Ovary (tissue), 3 donors: ENCODE measurements around the gene DND1.

Experiments used
- EP300 ChIP-seq: sonication (generic); formaldehyde crosslinking; IDR thresholded peaks from one replicate; pipeline ENCODE4 v1.6.1; 2017; ENCODE audit warnings: antibody characterized with exemption
- POLR2A ChIP-seq: fragments of 450-650 bp; IDR thresholded peaks from one replicate; pipeline ENCODE4 v1.6.1; 2017; ENCODE audit warnings: antibody characterized with exemption, mild to moderate bottlenecking, moderate library complexity
- TF ChIP-seq, protein P1 (sequence below), 3 donors: fragments of 450-650 bp in 2 of 3; fragments of 200-600 bp in 1 of 3; IDR thresholded peaks; one replicate each; pipeline versions ENCODE4 v1.5.1 to v1.8.0; 2016 to 2022; ENCODE audit warnings: antibody characterized with exemption in 3 of 3, mild to moderate bottlenecking in 1 of 3
- donor health status: DM: no; HTN: no; CAD: no.

DNA sequence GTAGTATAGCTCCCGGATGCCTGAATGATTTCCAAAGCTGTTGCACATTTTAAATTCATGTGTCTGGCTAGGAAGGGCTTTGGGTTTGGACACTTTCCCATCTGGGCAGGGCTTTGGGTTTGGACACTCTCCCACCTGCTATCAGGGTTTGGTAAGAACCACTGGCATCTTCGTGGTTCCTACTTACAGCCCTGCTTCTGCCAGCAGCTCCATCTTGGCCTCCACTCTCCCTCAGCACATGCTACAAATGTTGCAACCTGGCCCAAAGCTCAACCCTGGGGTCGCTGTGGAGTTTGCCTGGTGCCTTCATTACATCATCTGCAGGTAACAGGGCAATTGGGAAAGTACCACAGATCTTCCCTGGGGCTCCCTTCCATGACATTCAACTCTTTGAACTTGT is 30.7 kb downstream of the DND1 start:
- TF ChIP-seq, protein P1, sequence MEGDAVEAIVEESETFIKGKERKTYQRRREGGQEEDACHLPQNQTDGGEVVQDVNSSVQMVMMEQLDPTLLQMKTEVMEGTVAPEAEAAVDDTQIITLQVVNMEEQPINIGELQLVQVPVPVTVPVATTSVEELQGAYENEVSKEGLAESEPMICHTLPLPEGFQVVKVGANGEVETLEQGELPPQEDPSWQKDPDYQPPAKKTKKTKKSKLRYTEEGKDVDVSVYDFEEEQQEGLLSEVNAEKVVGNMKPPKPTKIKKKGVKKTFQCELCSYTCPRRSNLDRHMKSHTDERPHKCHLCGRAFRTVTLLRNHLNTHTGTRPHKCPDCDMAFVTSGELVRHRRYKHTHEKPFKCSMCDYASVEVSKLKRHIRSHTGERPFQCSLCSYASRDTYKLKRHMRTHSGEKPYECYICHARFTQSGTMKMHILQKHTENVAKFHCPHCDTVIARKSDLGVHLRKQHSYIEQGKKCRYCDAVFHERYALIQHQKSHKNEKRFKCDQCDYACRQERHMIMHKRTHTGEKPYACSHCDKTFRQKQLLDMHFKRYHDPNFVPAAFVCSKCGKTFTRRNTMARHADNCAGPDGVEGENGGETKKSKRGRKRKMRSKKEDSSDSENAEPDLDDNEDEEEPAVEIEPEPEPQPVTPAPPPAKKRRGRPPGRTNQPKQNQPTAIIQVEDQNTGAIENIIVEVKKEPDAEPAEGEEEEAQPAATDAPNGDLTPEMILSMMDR (IDR thresholded peaks at IDR 0.05) = no peak
- TF ChIP-seq POLR2A = no peak
- TF ChIP-seq EP300 = no peak
